HG02870 (cell line): ENCODE results near the gene ZSCAN25.
"Not testable (repeated sequence)": the region's sequence is repeated elsewhere in the genome, so short reads cannot be mapped to it uniquely, and the experiment has no call there.

Experiments
- ATAC-seq: cut with Tn5 transposase; IDR thresholded peaks from one replicate; pipeline ENCODE4 v1.9.1; 2021; ENCODE audit warnings: mild to moderate bottlenecking, moderate library complexity; ENCODE audit not compliant: unreplicated experiment

The ZSCAN25 gene

DNA sequence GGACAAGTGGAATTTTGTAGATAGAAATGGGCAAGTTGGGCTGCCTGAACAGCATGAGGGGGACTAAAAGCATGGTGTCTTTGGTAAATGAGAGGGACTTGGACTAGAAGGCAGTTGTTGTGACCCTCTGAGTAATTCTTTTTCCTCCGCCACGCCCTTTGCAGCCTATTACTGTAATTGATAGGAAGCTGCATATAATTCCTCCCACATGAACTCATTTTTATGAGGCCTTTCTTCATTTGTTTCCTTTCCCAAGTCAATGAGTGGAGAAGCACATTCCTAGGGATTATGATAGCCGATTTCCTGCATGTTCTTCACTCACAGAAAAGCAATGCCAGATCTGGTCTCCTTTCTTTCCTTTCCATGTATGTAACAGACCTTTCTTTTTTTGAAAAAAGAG lies 27.7 kb downstream of the ZSCAN25 start:
- ATAC-seq: no peak

DNA sequence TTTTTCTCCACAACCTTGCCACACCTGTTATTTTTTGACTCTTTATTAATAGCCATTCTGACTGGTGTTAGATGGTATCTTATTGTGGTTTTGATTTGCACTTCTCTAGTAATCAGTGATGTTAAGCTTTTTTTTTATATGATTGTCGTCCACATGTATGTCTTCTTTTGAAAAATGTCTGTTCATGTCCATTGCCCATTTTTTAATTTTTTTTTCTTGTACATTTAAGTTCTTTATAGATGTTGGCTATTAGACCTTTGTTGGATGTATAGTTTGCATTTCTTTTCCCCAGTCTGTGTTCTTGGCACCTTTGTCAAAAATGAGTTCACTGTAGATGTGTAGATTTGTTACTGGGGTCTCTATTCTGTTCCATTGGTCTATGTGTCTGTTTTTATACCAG lies 28.8 kb downstream of the ZSCAN25 start:
- no peak for ATAC-seq

GRCh38 chr7:99648843-99649242 lies 32.1 kb downstream of the ZSCAN25 start:
- no peak for ATAC-seq

DNA sequence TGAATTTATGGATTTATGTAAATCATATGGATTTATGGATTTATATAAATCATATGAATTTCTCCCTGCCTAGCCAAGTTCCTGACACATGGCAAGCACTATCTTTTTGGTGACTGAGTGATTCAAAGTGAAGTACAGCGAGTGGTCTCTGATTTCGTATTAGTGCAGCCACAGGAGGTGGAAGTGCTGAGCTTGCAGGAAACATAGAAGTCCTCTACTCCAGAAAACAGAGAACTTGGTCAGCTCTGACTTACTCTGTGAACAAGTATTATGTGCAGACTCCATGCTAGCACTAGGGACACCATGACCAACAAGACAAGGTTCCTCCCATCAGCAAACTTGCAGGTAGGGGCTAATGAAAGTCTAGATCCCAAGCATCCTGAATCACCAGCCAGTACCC lies 34.5 kb downstream of the ZSCAN25 start:
- no peak for ATAC-seq

- ATAC-seq: no peak
These were observed 35.9 kb downstream of the ZSCAN25 start for GRCh38 chr7:99652671-99653070.

DNA sequence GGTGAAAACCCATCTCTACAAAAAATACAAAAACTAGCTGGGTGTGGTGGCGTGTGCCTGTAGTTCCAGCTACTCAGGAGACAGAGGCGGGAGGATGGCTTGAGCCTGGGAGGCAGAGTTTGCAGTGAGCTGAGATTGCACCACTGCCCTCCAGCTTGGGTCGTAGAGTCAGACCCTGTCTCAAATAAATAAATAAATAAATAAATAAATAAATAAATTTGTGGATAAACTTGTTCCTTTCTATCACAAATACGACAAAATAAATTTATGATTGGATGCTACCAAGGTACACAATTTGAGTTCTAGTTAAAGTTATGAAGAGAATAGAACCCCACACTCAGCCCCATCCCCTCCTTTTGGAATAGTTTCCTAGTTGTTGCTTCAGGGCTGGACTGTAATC lies 36.5 kb downstream of the ZSCAN25 start:
- not testable (repeated sequence) for ATAC-seq

DNA sequence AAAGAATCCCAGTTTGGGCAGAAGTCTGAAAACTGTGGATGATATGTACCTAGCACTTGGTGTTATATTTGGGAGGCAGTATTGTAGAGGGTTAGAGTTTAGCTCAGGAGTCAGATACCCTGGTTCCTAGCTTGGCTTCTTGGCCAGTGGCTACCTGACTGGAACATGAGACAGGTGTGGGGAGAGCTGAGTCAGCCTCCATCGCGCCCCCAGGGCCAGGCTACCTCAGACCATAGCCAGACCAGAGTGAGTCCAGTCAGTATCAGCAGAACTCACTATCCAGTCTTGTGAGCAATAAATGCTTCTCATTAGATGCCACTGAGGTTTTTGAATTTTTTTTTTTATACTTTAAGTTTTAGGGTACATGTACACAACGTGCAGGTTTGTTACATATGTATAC lies 37.0 kb downstream of the ZSCAN25 start:
- no peak for ATAC-seq

GRCh38 chr7:99654626-99655025 lies 37.9 kb downstream of the ZSCAN25 start:
- ATAC-seq: not testable (repeated sequence)

- not testable (repeated sequence) for ATAC-seq
These were observed 41.1 kb downstream of the ZSCAN25 start for GRCh38 chr7:99657879-99658278.

GRCh38 chr7:99665312-99666012 lies 48.7 kb downstream of the ZSCAN25 start:
- ATAC-seq: no peak

GRCh38 chr7:99666013-99666395 lies 49.3 kb downstream of the ZSCAN25 start:
- ATAC-seq: no peak

DNA sequence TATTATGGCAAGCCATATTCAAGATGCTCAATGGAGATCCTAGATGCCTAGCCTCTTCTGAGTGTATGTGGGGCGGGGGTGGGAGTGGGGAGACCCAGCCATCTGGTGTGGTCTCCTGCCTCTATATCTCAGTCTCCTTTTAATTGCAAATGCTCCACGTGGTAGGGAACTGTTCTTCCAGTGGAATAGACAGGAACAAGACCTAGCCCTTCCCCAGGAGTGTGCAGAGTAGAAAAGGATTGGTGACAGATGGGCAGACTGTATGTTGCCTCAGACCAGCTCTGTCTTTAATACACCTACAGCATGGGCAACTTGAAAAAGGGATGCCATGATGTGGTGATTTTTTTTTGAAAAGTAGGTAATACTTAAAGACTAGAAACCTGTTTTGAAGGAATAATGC lies 50.4 kb downstream of the ZSCAN25 start:
- ATAC-seq: no peak

DNA sequence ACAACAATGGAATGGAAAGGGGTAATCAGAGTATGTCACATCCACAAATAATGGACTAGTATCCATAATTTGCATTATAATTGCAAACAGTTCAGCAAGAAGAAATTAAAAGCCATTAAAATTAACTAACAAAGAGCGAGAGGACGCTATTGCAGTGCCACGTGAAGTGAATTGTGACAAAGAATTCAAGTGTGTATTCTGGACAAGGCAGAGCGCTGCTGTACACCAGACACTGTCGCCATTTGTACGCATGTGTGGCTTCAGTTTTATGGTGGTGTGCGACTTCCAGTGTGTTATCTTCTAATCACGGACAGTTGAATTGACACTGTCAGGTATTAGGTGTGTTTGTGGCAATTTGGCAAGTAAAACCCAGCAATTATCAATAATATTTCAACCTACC lies 51.8 kb downstream of the ZSCAN25 start:
- ATAC-seq: no peak

- no peak for ATAC-seq
These were observed 53.0 kb downstream of the ZSCAN25 start for GRCh38 chr7:99669782-99670181.

DNA sequence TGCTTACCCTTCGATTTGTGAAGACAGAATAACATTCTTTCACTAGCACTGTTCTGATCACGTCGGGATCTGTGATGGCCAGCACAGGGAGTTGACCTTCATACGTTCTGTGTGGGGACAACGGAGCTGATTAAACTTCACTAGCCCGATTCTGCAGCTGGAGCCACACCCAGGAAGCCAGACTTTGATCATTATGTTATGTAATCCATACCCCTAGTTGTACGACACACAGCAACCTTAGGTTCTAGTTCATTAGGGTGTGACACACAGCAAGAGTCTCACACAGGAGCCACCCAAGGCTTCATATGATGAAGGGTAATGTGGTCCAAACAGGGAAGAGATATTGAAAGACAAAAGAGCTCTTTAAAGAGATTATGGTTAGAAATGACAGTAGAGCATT lies 55.8 kb downstream of the ZSCAN25 start:
- ATAC-seq: no peak

DNA sequence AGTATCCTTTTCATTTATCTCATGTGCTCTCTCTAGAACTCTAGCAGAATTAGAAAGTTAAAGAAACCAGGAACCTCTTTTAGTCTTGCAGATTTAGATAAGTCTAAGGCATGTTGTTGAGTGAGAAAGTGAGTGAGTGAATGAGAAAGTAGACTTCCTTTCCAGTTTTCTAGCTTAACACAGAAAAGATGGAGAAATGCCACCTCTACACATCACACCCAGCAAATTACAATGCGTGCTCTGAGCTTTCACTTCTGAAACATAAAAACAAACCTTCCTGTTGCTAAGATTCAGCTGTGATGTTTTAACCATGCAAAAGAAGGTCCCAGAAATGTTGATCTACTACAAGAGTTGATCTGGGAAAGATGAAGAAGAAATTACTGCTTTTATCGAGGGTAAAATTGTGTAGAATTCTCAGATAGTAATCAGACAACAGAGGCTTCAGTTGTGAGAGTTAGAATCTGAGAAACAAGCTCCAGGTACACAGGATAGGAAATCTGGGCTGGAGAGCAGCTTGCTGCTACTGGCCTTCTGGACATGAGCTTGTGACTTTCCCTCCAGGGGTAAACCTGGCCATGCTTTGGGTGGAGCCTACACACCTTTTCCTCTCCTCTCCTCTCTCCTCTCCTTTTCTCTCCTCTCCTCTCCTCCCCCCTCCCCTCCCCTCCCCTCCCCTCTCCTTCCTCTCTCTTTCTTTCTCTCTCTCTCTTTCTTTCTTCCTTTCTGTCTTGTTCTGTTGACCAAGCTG lies 58.4 kb downstream of the ZSCAN25 start:
- no peak for ATAC-seq

DNA sequence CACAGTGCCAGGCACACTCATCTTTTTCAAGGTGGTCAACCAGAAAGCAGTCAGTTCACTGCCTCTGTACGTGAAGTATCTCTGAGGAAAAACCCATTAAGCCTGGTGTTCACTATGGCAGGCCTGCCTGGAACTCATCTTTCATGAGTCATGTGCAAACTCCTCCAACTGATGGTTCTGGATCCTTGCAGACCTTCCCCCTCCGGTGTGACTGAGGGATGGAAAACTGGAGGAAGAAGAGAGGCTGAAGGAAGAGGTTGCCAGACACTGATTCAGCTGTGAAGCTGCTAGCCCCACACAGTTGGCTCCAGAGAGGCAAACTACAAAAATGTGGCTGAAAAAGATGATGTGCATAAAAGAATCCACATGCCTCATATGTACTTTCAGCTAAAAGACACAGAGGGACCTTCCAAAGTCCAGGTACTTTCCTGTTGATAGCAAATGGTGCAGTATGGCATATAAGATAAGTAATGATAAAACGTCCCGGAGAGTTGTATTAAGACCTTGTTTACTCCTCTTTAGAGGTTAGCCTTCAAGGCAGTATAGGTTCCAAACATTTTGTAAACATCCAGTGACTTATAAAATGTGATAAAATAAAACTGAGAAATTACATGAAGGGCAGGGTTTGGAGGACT lies 60.4 kb downstream of the ZSCAN25 start:
- no peak for ATAC-seq

GRCh38 chr7:99677648-99678045 lies 60.9 kb downstream of the ZSCAN25 start:
- no peak for ATAC-seq

DNA sequence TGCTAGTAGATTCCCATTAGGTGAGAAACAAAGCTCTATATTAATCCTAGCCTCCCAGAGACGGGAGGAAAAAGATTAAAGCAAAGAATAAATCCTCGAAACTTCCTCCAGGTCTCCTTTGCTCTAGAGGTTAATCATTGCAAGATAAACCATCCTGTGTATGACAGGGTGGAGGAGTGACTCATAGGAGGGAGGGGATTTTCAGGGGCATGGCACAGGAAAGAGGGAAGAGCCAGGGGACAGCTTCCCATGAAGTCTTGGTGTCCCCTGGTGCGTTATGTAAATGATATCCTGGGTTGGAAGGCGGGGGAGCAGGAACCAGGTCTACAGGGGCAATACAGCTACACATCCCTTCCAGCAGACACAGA lies 62.3 kb downstream of the ZSCAN25 start:
- ATAC-seq: no peak

DNA sequence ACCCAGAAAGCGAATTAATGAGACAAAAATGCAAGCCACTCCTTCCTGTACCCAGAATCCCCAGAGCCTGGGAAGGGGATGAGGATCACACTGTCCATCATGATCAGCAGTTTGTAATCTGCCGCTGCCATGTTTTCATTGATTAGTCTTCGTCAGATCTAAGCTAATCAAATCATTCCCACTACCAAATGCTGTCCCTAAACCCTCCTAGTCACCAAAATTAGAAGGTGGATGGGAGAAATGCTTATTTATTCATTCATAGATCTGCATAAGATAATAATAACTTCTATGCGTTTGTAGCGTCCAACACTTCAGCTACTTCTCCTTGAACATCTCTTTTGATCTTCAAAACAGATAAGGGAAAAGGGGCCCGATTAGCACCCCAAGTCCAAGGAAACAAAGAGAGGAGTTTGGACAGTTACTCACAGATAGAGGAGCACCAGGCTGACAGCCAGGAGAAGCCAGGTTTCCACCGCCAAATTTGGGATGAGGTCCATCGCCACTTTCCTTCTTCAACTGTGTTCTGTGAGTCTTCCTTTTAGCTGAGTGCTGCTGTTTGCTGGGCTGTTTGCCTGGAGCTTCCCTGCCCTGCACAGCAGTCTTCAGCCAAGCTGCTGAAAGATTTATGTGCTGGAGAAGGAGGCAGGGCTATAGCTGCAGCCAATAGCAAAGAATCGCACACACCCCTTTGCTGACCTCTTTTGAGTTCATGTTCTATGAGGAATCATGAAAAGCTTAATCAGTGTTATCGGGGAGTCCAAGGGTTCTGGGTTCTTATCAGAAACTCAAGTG lies 62.9 kb downstream of the ZSCAN25 start, which contains the start of gene CYP3A5:
Gene CYP3A5, minus strand, starts transcription at position 597 of the 792 bp plus-strand sequence. Its CDS starts 100 bp downstream, at position 497.
- ATAC-seq: no peak
